Fibroblast of lung (primary cell): ENCODE data around the gene RCAN3. TPM values are rescaled to one million over a fixed set of nuclear protein-coding genes. Genes with fewer than 3 reads are reported as not detected.
A peak's percentile ranks its signal among the peaks of the same experiment; 100 is the strongest.

Experiments used
- DNase-seq, 2 donors: peaks; one replicate each; pipeline versions ENCODE4 v3.0.0 to v3.0.0-alpha.2; 2010; ENCODE audit warnings: low read depth in 2 of 2
- H2AFZ ChIP-seq: 2 replicates; pipeline ENCODE4 v1.5.1; 2012; ENCODE audit warnings: low read length, control low read depth, inconsistent platforms
- H3K27ac ChIP-seq: 2 replicates; pipeline ENCODE4 v1.5.1; 2011; ENCODE audit warnings: low read length, control low read depth; ENCODE audit not compliant: insufficient read depth
- H3K27me3 ChIP-seq: 2 replicates; pipeline ENCODE4 v1.5.1; 2011; ENCODE audit warnings: mild to moderate bottlenecking, low read length; ENCODE audit not compliant: control insufficient read depth, insufficient read depth
- H3K36me3 ChIP-seq: 2 replicates; pipeline ENCODE4 v1.5.1; 2011; ENCODE audit warnings: low read length; ENCODE audit not compliant: control insufficient read depth, insufficient read depth
- H3K4me1 ChIP-seq: 2 replicates; pipeline ENCODE4 v1.5.1; 2011; ENCODE audit warnings: low read length; ENCODE audit not compliant: control insufficient read depth, insufficient read depth; ENCODE audit errors: extremely low read depth
- H3K4me2 ChIP-seq: 2 replicates; pipeline ENCODE4 v1.5.1; 2011; ENCODE audit warnings: low read length, control low read depth; ENCODE audit not compliant: insufficient read depth; ENCODE audit errors: extremely low read depth
- H3K4me3 ChIP-seq, 4 experiments: fragments of 200-600 bp in 1 of 4; sonication (generic) in 1 of 4; replicated peaks in 1 of 4; 2 replicates each; pipeline ENCODE4 v1.5.1; 2011 to 2016; ENCODE audit warnings: low read length in 4 of 4, low read depth in 3 of 4, mild to moderate bottlenecking in 3 of 4, control low read depth in 2 of 4, inconsistent platforms in 1 of 4, mixed read lengths in 1 of 4; ENCODE audit not compliant: insufficient read depth in 1 of 4; ENCODE audit errors: control extremely low read depth in 1 of 4
- H3K79me2 ChIP-seq: 2 replicates; pipeline ENCODE4 v1.5.1; 2012; ENCODE audit warnings: mild to moderate bottlenecking, low read length, inconsistent platforms; ENCODE audit not compliant: control insufficient read depth, insufficient read depth
- H3K9ac ChIP-seq: 2 replicates; pipeline ENCODE4 v1.5.1; 2011; ENCODE audit warnings: mild to moderate bottlenecking, low read length, control low read depth; ENCODE audit not compliant: insufficient read depth
- H3K9me3 ChIP-seq: 2 replicates; pipeline ENCODE4 v1.5.1; 2012; ENCODE audit warnings: low read depth, low read length; ENCODE audit not compliant: control insufficient read depth, insufficient read depth
- H4K20me1 ChIP-seq: 2 replicates; pipeline ENCODE4 v1.5.1; 2011; ENCODE audit warnings: low read length; ENCODE audit not compliant: control insufficient read depth, insufficient read depth; ENCODE audit errors: extremely low read depth
- CTCF ChIP-seq, 2 donors: IDR thresholded peaks in 1 of 2; conservative IDR thresholded peaks in 1 of 2; 1 replicate in 1 of 2; 2 replicates in 1 of 2; pipeline ENCODE4 v1.5.1; 2011 to 2012; ENCODE audit warnings: low read length in 2 of 2, control low read depth in 1 of 2, inconsistent platforms in 1 of 2, low read depth in 1 of 2, mild to moderate bottlenecking in 1 of 2
- EZH2 ChIP-seq: IDR thresholded peaks from 2 replicates; pipeline ENCODE4 v1.5.1; 2012; ENCODE audit warnings: low read length, control low read depth, mild to moderate bottlenecking; ENCODE audit errors: missing control alignments
- polyA plus RNA-seq, 2 donors: library from polyadenylated mRNA; depleted of rRNA in 1 of 2; stranded (reverse) in 1 of 2; unstranded in 1 of 2; fragments of >200 nt; gene quantifications; 2 replicates each; pipeline ENCODE4 v1.2.1, GENCODE V29; 2011 to 2012; ENCODE audit warnings: missing spikeins in 1 of 2
- total RNA-seq: library from RNA; depleted of rRNA; stranded (reverse); fragments of >200 nt; gene quantifications from 2 replicates; pipeline ENCODE4 v1.2.1, GENCODE V29; 2014

Gene RCAN3
- total and polyA plus RNA-seq, 2 donors (not counting 1 experiment from before 2014, with no cell fraction given) = 5.0 to 17.3 TPM

- no peaks in the 10 kb centered on the region for H3K4me1 ChIP-seq
Observed at GRCh38 chr1:24557711-24558131, 55.1 kb downstream of the RCAN3 start.

GRCh38 chr1:24558455-24558854 lies 55.8 kb downstream of the RCAN3 start:
- Histone ChIP-seq H4K20me1 (no peaks in the 10 kb centered on the region), H3K4me1 (no peaks in the 10 kb centered on the region), H3K27ac (no peak overlapping the region), H3K36me3 (no peaks in the 10 kb centered on the region), H3K9me3 (no peaks in the 10 kb centered on the region), H3K79me2 (no peaks in the 10 kb centered on the region), H2AFZ (no peak overlapping the region), H3K4me2 (no peak overlapping the region), H3K4me3 (no peak overlapping the region), H3K27me3 (peaks cover 20% of the 10 kb centered on the region), H3K9ac (no peak overlapping the region)
- no peak for TF ChIP-seq EZH2
- TF ChIP-seq CTCF (conservative IDR thresholded peaks at IDR 0.05 in 1 of 2, IDR thresholded peaks at IDR 0.05 in 1 of 2; ENCODE audit: low read depth in 1 of 2, low read length in 2 of 2) = no peak
- DNase-seq = no peak

More at GRCh38 chr1:24557711-24558131, 55.1 kb downstream of the RCAN3 start:
- TF ChIP-seq EZH2 (no peak), CTCF (conservative IDR thresholded peaks at IDR 0.05 in 1 of 2, IDR thresholded peaks at IDR 0.05 in 1 of 2; ENCODE audit: low read depth in 1 of 2, low read length in 2 of 2) (no peak)
- no peak overlapping the region for H3K9ac ChIP-seq
- DNase-seq = no peak
- H3K27ac ChIP-seq = no peak overlapping the region
- no peaks in the 10 kb centered on the region for H3K9me3 ChIP-seq
- H2AFZ ChIP-seq = no peak overlapping the region
- H3K4me3 ChIP-seq = no peak overlapping the region
- H3K36me3 ChIP-seq = no peaks in the 10 kb centered on the region
- H4K20me1 ChIP-seq = no peaks in the 10 kb centered on the region
- H3K79me2 ChIP-seq = no peaks in the 10 kb centered on the region
- no peak overlapping the region for H3K4me2 ChIP-seq
- peaks cover 20% of the 10 kb centered on the region for H3K27me3 ChIP-seq

GRCh38 chr1:24558902-24559791 lies 56.5 kb downstream of the RCAN3 start:
- no peaks in the 10 kb centered on the region for H4K20me1 ChIP-seq
- H3K27ac ChIP-seq = no peak overlapping the region
- TF ChIP-seq CTCF (conservative IDR thresholded peaks at IDR 0.05 in 1 of 2, IDR thresholded peaks at IDR 0.05 in 1 of 2; ENCODE audit: low read depth in 1 of 2, low read length in 2 of 2) = no peak
- no peak for TF ChIP-seq EZH2
- no peaks in the 10 kb centered on the region for H3K36me3 ChIP-seq
- H3K9me3 ChIP-seq = no peaks in the 10 kb centered on the region
- peaks cover 17% of the 10 kb centered on the region for H3K27me3 ChIP-seq
- H3K4me2 ChIP-seq = no peak overlapping the region
- H3K4me1 ChIP-seq = no peaks in the 10 kb centered on the region
- H3K79me2 ChIP-seq = no peaks in the 10 kb centered on the region
- DNase-seq = peak; percentile 80 to 84
- H3K9ac ChIP-seq = no peak overlapping the region
- H2AFZ ChIP-seq = no peak overlapping the region
- no peak overlapping the region for H3K4me3 ChIP-seq
